ENCODE data around the gene NEK6.

The NEK6 gene

GRCh38 chr9:124261736-124262648 lies 4.2 kb downstream of the NEK6 start:
- no peak for DNase-seq (ENCODE audit: low read depth)

GRCh38 chr9:124262649-124262972 lies 4.9 kb downstream of the NEK6 start:
- DNase-seq (ENCODE audit: low read depth), result no peak

GRCh38 chr9:124263213-124263612 lies 5.5 kb downstream of the NEK6 start:
- no peak for DNase-seq (ENCODE audit: low read depth)

- no peak for DNase-seq (ENCODE audit: low read depth)
These were observed 6.2 kb downstream of the NEK6 start for GRCh38 chr9:124263800-124264426.

GRCh38 chr9:124264823-124265233 lies 7.1 kb downstream of the NEK6 start:
- no peak for DNase-seq (ENCODE audit: low read depth)

GRCh38 chr9:124265551-124265950 lies 7.8 kb downstream of the NEK6 start:
- no peak for DNase-seq (ENCODE audit: low read depth)

- DNase-seq (ENCODE audit: low read depth), result no peak
These were observed 8.5 kb downstream of the NEK6 start for GRCh38 chr9:124266139-124266825.

- DNase-seq (ENCODE audit: low read depth), result no peak
These were observed 9.1 kb downstream of the NEK6 start for GRCh38 chr9:124266826-124267201.

GRCh38 chr9:124267271-124267807 lies 9.6 kb downstream of the NEK6 start:
- DNase-seq (ENCODE audit: low read depth), result no peak

- DNase-seq (ENCODE audit: low read depth), result no peak
These were observed 10.5 kb downstream of the NEK6 start for GRCh38 chr9:124268248-124268647.

GRCh38 chr9:124268661-124269060 lies 10.9 kb downstream of the NEK6 start:
- no peak for DNase-seq (ENCODE audit: low read depth)

GRCh38 chr9:124269556-124269955 lies 11.8 kb downstream of the NEK6 start:
- no peak for DNase-seq (ENCODE audit: low read depth)

GRCh38 chr9:124270504-124271335 lies 13.0 kb downstream of the NEK6 start:
- DNase-seq (ENCODE audit: low read depth), result no peak

GRCh38 chr9:124271660-124272059 lies 13.9 kb downstream of the NEK6 start:
- no peak for DNase-seq (ENCODE audit: low read depth)

- no peak for DNase-seq (ENCODE audit: low read depth)
These were observed 14.4 kb downstream of the NEK6 start for GRCh38 chr9:124272118-124272517.

- DNase-seq (ENCODE audit: low read depth), result no peak
These were observed 15.2 kb downstream of the NEK6 start for GRCh38 chr9:124272979-124273378.

GRCh38 chr9:124273427-124274160 lies 15.8 kb downstream of the NEK6 start:
- no peak for DNase-seq (ENCODE audit: low read depth)

- DNase-seq (ENCODE audit: low read depth), result no peak
These were observed 16.5 kb downstream of the NEK6 start for GRCh38 chr9:124274226-124274625.

GRCh38 chr9:124274738-124275137 lies 17.0 kb downstream of the NEK6 start:
- DNase-seq (ENCODE audit: low read depth), result no peak

GRCh38 chr9:124277420-124277819 lies 19.7 kb downstream of the NEK6 start:
- no peak for DNase-seq (ENCODE audit: low read depth)

GRCh38 chr9:124278054-124278540 lies 20.3 kb downstream of the NEK6 start:
- no peak for DNase-seq (ENCODE audit: low read depth)

All from stromal cell of bone marrow (primary cell).